NCI-H187 treated with DMSO at 0.1 percent for 48 hours (cell line): ENCODE results near the gene TTN.

Experiments used
- DNase-seq: peaks from one replicate; lab custom pipeline; 2025; lab: John Stamatoyannopoulos, UW

TTN gene

DNA sequence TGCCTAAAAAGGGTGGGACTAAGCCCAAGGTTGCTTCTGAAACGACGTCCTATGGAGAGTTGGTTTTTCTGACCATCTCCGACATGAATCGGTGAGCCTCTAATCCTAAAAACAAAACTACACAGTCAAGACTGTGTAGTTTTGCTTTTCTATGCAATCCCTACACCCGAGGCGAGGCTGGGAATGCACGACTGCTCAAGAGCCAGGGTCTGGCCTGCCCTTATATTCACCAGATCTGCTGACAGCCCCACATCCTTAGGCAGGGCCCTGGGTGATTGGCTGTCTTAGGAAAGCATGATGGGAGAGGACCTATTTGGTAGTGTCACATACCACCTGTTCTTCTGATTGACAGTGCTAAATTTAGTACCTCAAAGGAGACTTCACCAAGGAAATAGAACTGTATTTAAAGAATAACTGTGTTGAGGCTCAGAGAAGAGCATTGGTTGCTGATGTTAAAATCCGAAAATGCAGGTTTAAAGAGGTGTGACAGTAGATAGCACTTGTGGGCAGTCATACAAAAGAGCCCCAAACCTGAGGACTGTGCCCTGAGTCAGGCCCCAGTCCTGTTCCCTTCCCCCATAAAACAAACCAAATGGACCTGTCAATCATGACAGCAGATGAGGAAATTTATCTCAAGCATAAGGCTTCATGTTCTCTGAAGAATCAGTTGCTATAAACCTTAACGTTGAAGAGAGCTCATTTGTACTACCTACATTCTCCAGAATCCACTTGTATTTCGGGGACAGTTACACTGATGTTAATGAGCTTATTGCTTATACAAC is at the start of gene TTN:
Gene TTN, minus strand, starts transcription at position 197 of the 782 bp plus-strand sequence. CDS start 2,781 bp downstream, outside the sequence.
- DNase-seq = no peak

DNA sequence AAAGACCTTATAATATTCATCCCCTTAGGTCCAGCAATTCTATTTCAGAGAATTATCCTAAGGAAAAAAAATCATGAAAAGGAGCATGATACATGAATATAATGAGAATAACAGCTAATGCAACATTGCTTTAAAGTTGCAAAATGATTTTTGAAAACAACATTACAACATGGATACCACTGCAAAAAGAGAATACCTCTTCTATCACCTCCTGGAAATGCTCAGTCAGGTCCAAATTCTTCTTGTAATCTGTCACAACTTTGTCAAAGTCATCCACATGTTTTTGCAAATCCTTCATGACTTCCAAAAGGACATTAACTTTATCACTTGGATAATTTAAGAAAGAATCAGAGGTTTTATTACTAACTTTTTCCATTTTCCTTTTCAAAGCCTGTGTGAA is 47.9 kb upstream of the TTN start:
- DNase-seq = no peak

DNA sequence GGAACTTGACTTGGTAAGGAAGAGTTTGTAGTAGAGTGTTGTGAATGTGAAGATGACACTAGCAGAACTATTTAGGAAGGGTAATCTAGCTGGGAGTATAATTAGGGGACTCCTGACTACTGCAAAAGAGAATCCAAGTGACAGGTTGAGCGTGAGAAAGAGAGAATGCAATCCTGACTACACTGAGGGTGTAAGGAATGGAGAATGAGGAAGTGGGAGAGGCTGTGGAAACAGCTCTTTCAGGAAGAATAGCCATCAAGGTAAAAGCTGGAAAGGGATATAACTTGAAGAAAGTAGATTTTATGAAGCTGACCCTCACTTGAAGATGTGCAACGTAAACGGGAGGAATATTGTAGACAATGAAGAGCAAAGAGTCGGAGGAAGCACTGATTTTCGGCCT is 41.1 kb upstream of the TTN start:
- no peak for DNase-seq

DNA sequence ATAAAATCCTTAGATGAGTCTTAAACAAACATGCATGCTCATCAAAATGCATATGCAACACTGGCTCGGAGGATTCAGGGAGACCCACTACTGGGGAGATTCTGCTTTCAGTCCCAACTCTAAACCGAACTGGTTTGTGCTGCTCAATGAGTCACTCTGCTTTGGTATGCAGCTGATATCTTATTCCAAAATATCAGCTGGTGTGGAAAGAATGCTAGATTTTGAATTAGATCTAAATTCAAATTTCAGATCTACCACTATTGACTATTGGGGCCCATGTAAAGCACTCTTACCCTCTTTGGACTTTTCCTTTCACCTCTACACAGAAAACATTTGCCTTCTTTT is 39.2 kb upstream of the TTN start:
- no peak for DNase-seq

DNA sequence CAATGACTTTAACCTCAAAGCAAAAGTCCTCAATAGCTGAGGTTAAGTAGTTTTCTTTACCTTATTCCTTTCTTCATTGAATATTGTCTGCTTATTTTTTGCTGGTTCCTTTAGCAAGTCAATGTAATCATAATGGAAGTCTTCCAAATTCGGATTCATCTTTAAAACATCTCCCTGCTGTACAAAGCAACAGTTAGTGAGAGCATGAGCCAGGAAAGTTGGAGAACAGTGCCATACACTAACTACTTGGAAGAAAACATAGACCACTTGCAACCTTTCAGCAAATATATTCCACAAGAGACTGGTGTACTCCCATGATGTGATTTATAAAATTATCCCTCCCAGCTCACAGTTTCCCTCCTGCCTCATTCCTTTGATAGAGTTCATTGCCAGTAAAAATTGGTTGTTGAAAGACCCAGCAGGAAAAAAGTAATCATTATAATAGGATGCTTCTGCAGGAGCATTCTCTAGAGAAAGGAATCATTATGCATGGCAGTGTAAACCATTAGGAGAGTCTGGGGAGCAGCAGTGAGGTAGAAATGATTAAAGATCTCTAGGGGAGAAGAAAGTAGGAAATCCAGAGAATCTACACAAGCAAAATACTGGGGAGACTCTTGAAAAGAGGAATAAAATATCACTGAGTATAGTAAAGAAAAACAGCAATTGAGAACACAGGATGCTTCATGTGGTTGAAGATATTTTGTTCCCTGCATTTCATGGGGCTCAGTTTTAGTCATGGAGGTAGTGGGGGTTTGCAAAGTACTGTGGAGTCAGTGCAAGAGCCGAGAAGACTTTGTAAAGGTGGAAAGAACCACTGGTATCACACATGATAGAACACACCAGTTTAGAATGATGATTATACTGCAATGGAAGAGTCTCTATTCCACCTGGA is 38.6 kb upstream of the TTN start:
- no peak for DNase-seq

DNA sequence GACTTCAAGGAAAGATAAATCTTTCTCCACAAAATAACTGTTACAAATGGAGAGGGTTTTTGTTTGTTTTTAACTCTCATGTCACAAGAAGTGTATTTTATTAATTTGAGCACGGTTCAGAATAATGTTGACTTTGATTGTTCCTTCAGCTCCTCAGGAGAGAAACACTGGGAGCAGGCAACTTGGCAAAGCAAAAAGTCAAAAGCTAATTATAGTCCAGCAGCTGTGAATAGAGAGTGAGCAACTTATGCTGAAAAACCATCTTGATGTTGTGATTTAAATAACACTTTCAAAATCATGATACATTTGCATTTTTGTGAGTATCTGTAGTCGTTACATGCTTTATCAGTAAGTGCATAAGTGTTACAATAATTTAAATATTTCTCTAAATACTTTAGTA is 37.5 kb upstream of the TTN start:
- no peak for DNase-seq

DNA sequence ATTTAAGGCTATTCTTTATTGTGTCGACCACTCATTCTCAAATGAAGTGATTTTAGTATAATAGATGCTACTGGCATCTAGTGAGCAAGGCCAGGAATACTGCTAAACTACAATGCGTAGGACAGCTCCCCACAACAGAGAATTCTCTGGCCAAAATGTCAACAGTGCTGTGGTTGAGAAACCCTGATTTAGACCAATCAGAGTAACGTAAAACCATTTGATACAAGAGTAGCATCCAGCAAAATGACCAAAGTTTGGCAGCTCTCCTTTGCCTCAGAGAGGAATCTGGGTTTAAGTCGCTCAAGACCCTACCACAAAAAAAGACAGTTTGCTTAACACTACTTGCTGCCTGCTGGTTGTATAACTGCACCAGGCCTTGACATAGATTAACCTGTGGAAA is 37.0 kb upstream of the TTN start:
- no peak for DNase-seq

DNA sequence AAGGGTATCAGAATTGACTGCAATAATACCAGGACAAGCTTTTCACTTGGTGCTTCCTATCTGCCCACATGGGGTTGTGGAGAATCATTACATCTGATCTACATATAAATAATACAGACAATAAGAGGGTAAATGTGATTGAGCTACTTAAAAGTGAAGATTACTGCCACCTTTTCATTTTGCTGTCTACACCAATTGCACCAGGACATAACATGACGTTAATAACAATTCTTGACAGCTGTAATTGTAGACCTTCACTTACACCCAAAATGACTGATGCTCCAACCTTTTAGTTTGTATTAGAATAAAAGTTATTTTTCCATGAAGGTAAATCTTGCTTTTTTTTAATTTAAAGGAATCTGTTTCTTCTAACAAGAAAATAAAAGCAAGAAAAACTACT is 36.5 kb upstream of the TTN start:
- no peak for DNase-seq

DNA sequence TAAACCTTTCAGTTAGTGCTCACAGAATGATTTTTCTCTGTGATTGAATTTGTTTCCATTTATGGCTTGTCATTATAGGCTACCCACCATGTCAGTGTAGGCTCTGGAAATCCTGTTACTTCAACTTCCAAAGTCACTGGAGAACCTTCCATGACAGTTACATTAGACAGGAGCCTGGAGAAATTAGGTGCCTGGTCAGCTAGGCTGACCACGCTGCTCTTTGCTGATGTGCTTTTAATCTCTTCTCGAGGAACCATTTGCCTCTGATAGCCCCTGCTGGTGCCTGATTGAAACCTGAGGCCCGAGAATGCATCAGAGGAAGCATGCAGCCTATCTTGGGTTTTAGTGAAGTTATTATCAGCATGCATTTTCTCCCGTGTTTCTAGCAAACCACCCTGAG is 29.6 kb upstream of the TTN start:
- no peak for DNase-seq

DNA sequence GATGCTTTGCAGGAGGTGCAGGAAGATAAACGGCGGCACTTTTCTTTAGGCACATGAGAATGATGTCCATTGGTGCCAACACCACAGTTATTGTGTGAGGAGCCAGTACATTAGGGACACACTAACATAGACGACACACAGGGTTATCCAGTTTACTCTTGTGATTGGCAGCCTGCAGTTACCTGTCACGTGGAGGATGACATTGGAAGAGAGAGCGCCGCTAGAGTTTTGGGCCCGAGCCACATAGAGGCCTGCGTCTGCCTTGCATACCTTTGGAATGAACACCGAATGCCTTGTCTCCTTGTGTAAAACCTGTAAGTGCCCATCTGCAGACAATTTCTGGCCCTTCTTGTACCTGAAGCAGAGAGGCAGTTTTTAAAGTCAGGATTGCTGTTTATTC is 26.9 kb upstream of the TTN start:
- no peak for DNase-seq

DNA sequence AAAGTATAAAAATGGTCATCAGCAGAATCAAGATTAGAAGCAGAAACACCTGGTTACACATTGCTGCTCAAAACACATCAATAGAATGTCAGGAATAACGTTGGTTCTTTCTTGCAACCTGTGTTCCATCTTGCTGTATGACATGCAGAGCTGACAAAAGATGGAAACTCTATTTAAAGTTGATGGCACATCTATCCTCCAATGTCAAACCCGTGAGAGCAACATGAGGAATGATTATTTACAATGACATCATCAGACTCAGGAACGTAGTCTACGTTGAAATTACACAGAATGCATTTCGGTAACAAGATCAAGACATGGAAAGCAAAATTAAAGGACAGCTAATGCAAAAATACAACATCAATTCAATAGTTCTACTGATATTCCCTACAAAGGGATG is 26.2 kb upstream of the TTN start:
- no peak for DNase-seq

DNA sequence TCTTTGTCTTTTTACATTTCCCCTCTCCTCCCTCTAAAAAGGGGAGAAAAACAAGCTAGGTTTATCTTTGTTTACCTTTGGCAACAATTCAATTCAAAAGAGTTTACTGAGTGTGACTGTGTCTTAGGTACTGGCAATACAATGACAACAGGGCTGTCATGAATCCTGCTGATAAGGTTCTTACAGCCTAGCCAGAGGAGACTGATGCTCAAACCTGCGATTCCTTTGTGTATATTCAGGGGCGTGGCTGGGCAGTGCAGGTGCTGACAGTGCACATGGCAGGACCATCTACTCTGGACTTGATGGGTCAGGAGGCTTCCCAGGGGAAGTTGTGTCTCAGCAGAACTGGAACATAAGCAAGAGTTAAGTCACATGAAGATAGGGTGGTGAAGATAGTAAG is 23.2 kb upstream of the TTN start:
- no peak for DNase-seq

DNA sequence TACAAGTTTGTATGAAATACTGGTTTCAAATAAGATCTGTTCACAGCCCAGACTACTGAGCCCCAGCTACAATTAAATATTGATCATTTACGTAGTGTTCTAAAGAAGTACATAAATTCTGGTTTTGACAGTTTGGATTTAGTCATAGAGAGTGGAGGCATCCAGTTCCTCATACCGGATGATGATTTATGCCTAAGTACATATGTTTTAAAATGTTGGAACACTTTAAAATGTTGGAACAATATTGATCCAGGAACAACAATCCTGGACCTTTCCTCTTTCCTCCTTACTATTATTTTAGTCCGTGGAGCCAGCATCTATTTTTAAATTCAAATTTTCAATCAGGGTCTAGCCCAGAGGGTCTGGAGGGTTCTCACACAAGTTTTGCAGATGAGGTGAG is 22.8 kb upstream of the TTN start:
- DNase-seq = no peak

DNA sequence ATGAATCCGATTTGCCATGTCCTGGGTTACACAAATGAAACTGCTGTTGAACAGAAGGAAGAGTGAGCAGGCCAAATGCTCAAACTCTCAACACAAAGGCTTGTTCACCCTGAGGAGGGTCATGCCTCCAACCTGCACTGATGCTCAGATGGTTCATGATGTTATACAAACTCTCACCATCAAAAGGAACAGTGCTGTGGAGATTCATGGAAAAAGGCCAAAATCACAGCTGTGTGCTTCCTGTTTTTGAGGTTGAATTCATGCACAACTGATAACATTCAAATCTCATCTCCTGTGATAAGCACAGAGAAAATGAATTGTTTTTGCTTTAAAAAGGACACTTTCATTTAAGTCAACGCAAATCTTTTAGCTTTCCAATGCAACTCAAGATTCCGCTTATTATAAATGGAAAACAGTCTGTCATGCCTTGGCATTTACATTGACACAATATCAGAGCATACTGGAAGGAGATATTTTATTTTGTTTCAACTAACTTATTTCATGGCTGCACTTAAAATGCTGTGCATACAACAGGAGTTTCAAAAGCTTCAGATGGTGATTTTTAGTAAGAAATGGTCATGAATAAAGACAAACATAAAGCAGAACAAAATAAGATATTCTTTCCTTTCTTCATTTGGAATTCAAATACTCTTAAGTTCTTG is 22.2 kb upstream of the TTN start:
- no peak for DNase-seq

DNA sequence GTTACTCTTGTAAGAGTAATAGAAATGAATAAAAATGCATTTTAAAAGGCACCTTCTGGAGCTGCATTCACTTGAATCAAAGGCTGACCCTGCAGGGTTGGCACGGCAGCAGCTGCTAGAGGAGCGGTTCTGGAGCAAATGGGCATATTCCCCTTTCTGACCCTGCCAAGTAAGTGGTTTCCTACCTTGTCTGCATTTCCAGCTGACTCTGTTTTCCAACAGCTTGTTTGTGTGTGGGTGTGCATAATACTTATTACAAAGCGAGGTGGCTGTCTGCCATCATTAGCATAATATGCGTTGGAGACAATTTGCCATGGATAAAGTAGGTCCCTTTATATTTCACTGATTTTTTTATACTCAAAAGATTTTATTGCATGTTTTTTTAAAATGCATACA is 21.3 kb upstream of the TTN start:
- no peak for DNase-seq

DNA sequence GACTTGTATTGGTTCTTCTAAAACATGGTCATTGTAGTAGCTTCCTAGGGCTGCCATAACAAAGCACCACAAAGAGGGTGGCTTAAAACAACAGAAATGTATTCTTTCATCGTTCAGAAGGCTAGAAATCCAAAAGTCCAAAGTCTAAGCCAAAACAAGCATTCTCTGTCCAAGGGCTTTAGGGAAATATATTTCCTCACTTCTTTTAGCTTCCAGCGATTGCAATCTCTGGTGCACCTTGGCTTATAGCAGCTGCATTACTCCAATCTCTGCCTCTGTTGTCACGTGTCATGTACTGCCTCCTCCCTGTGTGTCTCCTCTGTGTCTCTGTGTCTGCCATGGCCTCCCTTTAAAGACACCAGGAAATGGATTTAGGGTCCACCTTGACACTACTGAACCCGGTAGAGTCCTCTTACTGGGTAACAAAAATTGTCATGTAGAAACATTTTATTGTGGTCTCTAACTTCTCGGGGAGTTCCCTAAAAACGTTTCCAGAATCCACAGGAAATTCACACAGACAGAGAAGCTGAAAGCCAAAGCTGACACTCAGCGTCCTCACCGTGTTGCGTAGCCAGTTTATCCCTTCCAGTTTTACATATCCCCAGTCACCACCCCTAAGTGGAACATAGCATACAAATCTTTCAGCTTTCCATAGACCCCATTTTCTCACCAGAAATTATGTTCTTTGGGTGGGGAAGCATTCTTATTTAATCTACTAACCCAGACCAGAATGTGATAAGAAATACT is 20.7 kb upstream of the TTN start:
- no peak for DNase-seq

DNA sequence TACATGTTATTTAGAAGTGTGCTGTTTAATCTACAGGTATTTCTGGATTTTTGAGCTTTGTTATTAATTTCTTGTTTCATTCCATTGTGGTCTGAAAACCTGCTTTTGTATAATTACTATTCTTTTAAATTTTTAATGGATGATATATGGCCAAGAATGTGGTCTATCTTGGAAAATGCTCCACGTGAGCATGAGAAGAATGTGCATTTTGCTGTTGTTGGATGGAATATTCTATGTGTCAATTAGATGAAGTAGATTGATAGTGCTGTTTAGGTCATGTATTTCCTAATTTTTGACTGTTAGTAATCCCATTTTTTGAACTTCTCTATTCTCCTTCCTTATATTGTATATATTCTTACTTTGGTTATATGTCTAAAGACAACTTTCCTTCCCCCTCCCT is 19.9 kb upstream of the TTN start:
- DNase-seq = no peak

DNA sequence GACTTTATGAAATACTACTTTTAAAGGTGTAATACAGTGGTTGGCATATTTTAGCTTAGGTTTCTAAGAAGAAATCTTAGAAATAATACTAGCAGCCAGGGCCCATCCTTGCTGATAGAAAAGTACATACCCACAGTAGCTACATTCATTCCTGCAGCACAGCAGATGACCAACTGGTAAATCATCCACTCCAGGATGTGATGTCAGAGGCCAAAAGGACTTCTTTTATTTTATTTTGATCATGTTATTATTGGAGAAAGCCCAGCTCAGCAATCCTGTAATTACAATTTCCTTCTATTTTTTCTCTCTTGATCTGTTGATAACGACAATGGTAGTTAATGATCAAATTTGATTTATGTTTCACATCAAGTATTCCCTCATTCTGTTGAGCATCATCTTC is 18.0 kb upstream of the TTN start:
- DNase-seq = no peak

DNA sequence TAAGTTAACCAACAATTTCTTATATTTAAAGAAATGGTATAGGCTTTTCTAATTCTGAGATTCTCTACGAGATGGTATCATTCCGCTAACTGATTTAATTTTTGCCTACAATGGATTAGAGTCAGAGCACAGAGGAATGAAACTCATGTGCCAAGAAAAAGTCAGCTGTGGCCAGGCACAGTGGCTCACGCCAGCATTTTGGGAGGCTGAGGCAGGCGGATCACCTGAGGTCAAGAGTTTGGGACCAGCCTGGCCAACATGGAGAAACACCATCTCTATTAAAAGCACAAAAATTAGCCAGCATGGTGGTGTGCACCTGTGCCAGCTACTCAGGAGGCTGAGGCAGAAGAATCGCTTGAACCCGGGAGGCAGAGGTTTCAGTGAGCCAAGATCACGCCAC is 17.0 kb upstream of the TTN start:
- DNase-seq = no peak

DNA sequence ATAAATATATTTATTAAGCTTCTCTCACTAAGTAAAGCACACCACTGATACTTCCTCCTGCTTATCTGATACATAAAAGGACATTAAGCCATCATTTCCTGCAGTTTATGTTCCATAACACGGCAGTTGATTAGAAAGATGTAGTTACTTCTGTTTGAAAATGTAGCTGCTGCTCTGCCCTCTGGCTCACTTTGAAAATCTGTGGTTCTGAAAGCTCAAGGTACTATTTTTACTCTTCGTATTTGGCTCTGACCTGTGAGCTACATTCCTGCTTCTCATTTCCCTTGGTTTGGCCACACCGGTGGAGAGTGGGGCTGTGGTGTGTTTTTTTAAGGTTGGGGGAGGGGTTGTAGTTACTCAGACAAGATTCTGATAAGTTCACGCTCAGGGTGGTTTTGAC is 12.8 kb upstream of the TTN start:
- no peak for DNase-seq

DNA sequence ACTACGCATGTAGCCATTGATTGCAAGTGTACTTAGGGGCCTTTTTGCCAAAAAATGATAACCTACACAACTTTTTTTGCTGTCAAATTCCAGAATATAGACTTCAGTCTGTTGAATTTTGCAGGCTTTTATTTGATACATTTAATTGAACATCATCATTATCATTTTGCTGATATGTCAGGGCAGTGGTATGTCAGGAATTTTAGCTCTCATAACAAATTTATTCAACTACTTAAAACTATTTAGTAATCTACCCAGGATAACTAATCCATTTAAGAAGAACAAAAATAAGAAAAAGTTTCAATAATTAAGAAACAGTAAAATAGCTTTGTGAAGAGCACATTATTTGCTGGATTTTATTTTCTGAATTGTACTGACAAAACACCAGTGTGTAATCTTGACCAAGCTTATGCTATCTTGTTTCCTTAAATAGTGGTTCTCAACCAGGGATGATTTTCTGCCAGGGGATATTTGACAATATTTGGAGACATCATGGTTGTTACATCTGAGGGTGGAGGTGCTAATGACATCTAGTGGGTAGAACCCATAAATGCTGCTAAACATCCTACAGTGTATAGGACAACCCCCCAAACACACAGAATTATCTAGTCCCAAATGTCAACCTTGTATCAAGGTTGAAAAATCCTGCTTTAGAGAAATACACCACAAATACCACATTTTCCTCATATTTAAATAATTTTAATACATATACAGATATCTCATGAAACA is 12.1 kb upstream of the TTN start:
- DNase-seq = no peak

DNA sequence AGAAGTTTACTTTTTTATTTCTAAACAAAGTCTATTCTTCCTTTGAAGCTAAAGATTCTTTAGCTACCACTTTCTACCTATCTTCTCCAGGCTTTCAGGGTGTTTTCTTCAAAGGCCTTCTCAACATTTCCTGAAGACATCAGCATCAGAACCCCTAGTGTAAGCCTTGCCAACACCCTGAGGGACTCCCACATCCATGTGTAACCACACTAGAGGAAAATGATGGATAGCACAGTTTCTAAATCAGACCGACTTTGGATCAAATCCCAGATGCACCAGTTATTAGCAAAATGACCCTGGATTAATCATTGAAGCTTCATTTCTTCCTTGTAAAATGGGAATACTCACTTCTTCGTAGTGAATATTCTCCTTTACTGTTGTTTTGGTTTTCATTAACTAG is 4.7 kb upstream of the TTN start:
- DNase-seq = no peak
